H1 (cell line): ENCODE data around the gene LRRC2. TPM values are rescaled to one million over a fixed set of nuclear protein-coding genes. Genes with fewer than 3 reads are reported as not detected.
A peak's percentile ranks its signal among the peaks of the same experiment; 100 is the strongest.

ENCODE experiments used
- CTCF ChIA-PET: fragments of 300-600 bp; sonication (Branson Sonifier 250); formaldehyde crosslinking; loops from one replicate; lab custom pipeline; 2021; ENCODE audit not compliant: partially characterized antibody; lab: Charles Lee
- POLR2A ChIA-PET: fragments of 300-600 bp; sonication (Branson Sonifier 250); formaldehyde crosslinking; loops from one replicate; lab custom pipeline; 2021; ENCODE audit warnings: inconsistent platforms; ENCODE audit not compliant: partially characterized antibody; lab: Charles Lee
- DNase-seq, 2 experiments: peaks; one replicate each; pipeline versions ENCODE4 v3.0.0 to v3.0.0-alpha.2; 2010 to 2022; ENCODE audit warnings: low spot score in 2 of 2, low read depth in 1 of 2, mixed read lengths in 1 of 2
- FAIRE-seq: peaks from 2 replicates; lab custom pipeline; 2011; peaks lifted over from hg19 to GRCh38; lab: Jason Lieb, UNC
- H2AFZ ChIP-seq: 2 replicates; pipeline ENCODE4 v1.8.1; 2012; ENCODE audit warnings: low read length, inconsistent platforms
- H2AK5ac ChIP-seq: 2 replicates; pipeline ENCODE4 v1.6.1; 2013; ENCODE audit warnings: low read depth, low read length
- H2BK120ac ChIP-seq: replicated peaks from 2 replicates; pipeline ENCODE3; 2013; ENCODE audit warnings: low read depth, low read length, inconsistent platforms
- H2BK12ac ChIP-seq: 2 replicates; pipeline ENCODE4 v1.6.1; 2013; ENCODE audit warnings: low read depth, low read length
- H2BK15ac ChIP-seq: 2 replicates; pipeline ENCODE4 v1.6.1; 2013; ENCODE audit warnings: low read length
- H2BK20ac ChIP-seq: 2 replicates; pipeline ENCODE4 v1.6.1; 2013; ENCODE audit warnings: low read length
- H2BK5ac ChIP-seq: 2 replicates; pipeline ENCODE4 v1.6.1; 2013; ENCODE audit warnings: low read depth, low read length
- H3K14ac ChIP-seq: 2 replicates; pipeline ENCODE4 v1.6.1; 2013; ENCODE audit warnings: inconsistent platforms; ENCODE audit not compliant: insufficient read length
- H3K18ac ChIP-seq: 2 replicates; pipeline ENCODE4 v1.6.1; 2013; ENCODE audit warnings: low read length; ENCODE audit errors: extremely low read depth
- H3K23ac ChIP-seq: 2 replicates; pipeline ENCODE4 v1.6.1; 2013; ENCODE audit warnings: inconsistent platforms; ENCODE audit not compliant: insufficient read length
- H3K23me2 ChIP-seq: 2 replicates; pipeline ENCODE4 v1.6.1; 2013; ENCODE audit warnings: low read depth, low read length
- H3K27ac ChIP-seq: 2 replicates; pipeline ENCODE4 v1.6.1; 2011; ENCODE audit warnings: low read depth, low read length, inconsistent platforms
- H3K27me3 ChIP-seq, 4 experiments: replicated peaks in 1 of 4; 1 replicate in 1 of 4; 2 replicates in 3 of 4; pipeline versions ENCODE4 v1.6.1 to v1.8.1; 2011 to 2013; ENCODE audit warnings: low read length in 3 of 4, mild to moderate bottlenecking in 3 of 4, inconsistent platforms in 2 of 4, mixed read lengths in 2 of 4, moderate library complexity in 1 of 4; ENCODE audit not compliant: control insufficient read depth in 3 of 4, insufficient read depth in 3 of 4; ENCODE audit errors: extremely low read depth in 1 of 4
- H3K36me3 ChIP-seq, 4 experiments: 2 replicates each; pipeline versions ENCODE4 v1.6.1 to v1.8.1; 2011 to 2013; ENCODE audit warnings: mild to moderate bottlenecking in 4 of 4, low read length in 3 of 4, moderate library complexity in 2 of 4, control low read depth in 1 of 4, inconsistent platforms in 1 of 4; ENCODE audit not compliant: insufficient read depth in 4 of 4, control insufficient read depth in 2 of 4
- H3K4ac ChIP-seq: replicated peaks from 2 replicates; pipeline ENCODE3; 2013; ENCODE audit warnings: low read length, low read depth, mixed read lengths, inconsistent platforms; ENCODE audit not compliant: insufficient read length
- H3K4me1 ChIP-seq, 4 experiments: replicated peaks in 1 of 4; 1 replicate in 1 of 4; 2 replicates in 3 of 4; pipeline versions ENCODE4 v1.6.1 to v1.8.1; 2011 to 2013; ENCODE audit warnings: low read length in 3 of 4, inconsistent platforms in 2 of 4, mixed read lengths in 1 of 4; ENCODE audit not compliant: insufficient read depth in 4 of 4, control insufficient read depth in 3 of 4
- H3K4me2 ChIP-seq, 2 experiments: 2 replicates each; pipeline versions ENCODE4 v1.6.1 to v1.8.1; 2011 to 2013; ENCODE audit warnings: low read depth in 2 of 2, low read length in 2 of 2, control low read depth in 1 of 2, inconsistent platforms in 1 of 2, mild to moderate bottlenecking in 1 of 2; ENCODE audit not compliant: insufficient read depth in 1 of 2
- H3K4me3 ChIP-seq, 4 experiments: fragments of 200-600, 300-600 bp in 1 of 4; sonication (generic), shearing (Covaris generic), sonication (Bioruptor Twin) in 1 of 4; 2 replicates each; pipeline versions ENCODE4 v1.5.1 to v1.8.1; 2011 to 2016; ENCODE audit warnings: low read length in 4 of 4, low read depth in 3 of 4, control low read depth in 2 of 4, inconsistent platforms in 2 of 4, mild to moderate bottlenecking in 2 of 4, mixed read lengths in 1 of 4, moderate library complexity in 1 of 4; ENCODE audit not compliant: insufficient read depth in 2 of 4; ENCODE audit errors: extremely low read depth in 1 of 4
- H3K56ac ChIP-seq: replicated peaks from 2 replicates; pipeline ENCODE3; 2013; ENCODE audit warnings: low read depth, mild to moderate bottlenecking, mixed read lengths, low read length, inconsistent platforms; ENCODE audit not compliant: insufficient read length
- H3K79me1 ChIP-seq: 2 replicates; pipeline ENCODE4 v1.6.1; 2013; ENCODE audit warnings: low read depth, low read length, control low read depth
- H3K79me2 ChIP-seq, 2 experiments: 2 replicates each; pipeline versions ENCODE4 v1.6.1 to v1.8.1; 2012 to 2013; ENCODE audit warnings: low read length in 2 of 2, mild to moderate bottlenecking in 2 of 2, inconsistent platforms in 1 of 2; ENCODE audit not compliant: insufficient read depth in 2 of 2, control insufficient read depth in 1 of 2
- H3K9ac ChIP-seq, 4 experiments: replicated peaks in 1 of 4; 1 replicate in 1 of 4; 2 replicates in 3 of 4; pipeline versions ENCODE4 v1.6.1 to v1.8.1; 2011 to 2013; ENCODE audit warnings: low read depth in 3 of 4, low read length in 3 of 4, control low read depth in 2 of 4, mild to moderate bottlenecking in 2 of 4, moderate library complexity in 2 of 4, inconsistent platforms in 1 of 4; ENCODE audit errors: extremely low read depth in 1 of 4
- H3K9me3 ChIP-seq, 2 experiments: 2 replicates each; pipeline versions ENCODE4 v1.6.1 to v1.8.1; 2012 to 2013; ENCODE audit warnings: mild to moderate bottlenecking in 2 of 2, moderate library complexity in 2 of 2, control low read depth in 1 of 2, inconsistent platforms in 1 of 2, low read depth in 1 of 2, low read length in 1 of 2, mixed read lengths in 1 of 2; ENCODE audit not compliant: insufficient read depth in 2 of 2
- H4K20me1 ChIP-seq, 2 experiments: replicated peaks in 1 of 2; 2 replicates each; pipeline versions ENCODE3 to v1.8.1; 2011 to 2013; ENCODE audit warnings: inconsistent platforms in 2 of 2, low read length in 2 of 2, mild to moderate bottlenecking in 1 of 2; ENCODE audit not compliant: insufficient read depth in 2 of 2, control insufficient read depth in 1 of 2
- H4K5ac ChIP-seq: 2 replicates; pipeline ENCODE4 v1.6.1; 2013; ENCODE audit warnings: low read length, low read depth, mixed read lengths, inconsistent platforms; ENCODE audit not compliant: insufficient read length
- H4K8ac ChIP-seq: 2 replicates; pipeline ENCODE4 v1.8.0; 2013; ENCODE audit warnings: mild to moderate bottlenecking, moderate library complexity, low read length, inconsistent platforms; ENCODE audit not compliant: insufficient read depth; ENCODE audit errors: extremely low read depth
- H4K91ac ChIP-seq: replicated peaks from 2 replicates; pipeline ENCODE3; 2013; ENCODE audit warnings: low read length, mixed read lengths, inconsistent platforms; ENCODE audit not compliant: insufficient read length
- POLR2A ChIP-seq, 2 experiments: IDR thresholded peaks; 1 replicate in 1 of 2; 2 replicates in 1 of 2; pipeline ENCODE4 v1.6.1; 2011; ENCODE audit warnings: low read depth in 2 of 2, low read length in 2 of 2, mild to moderate bottlenecking in 2 of 2; ENCODE audit errors: control extremely low read depth in 1 of 2
- TAF7 ChIP-seq: optimal IDR thresholded peaks from 2 replicates; pipeline ENCODE3; 2011; ENCODE audit warnings: low read depth, mild to moderate bottlenecking, inconsistent platforms, low read length, moderate library complexity, borderline replicate concordance
- WGBS, 2 experiments: shearing (Covaris generic) in 1 of 2; methylation state at CpG; one replicate each; pipeline versions ENCODE4 v1.1.6 to v1.1.7; 2013 to 2015; ENCODE audit warnings: low lambda C conversion rate in 2 of 2, mixed read lengths in 2 of 2, inconsistent platforms in 1 of 2, low coverage in 1 of 2, missing lambda C conversion rate in 1 of 2; ENCODE audit not compliant: insufficient replicate concordance in 2 of 2, insufficient coverage in 1 of 2, insufficient read length in 1 of 2; ENCODE audit errors: extremely low coverage in 1 of 2, missing lambda C conversion rate in 1 of 2; 5-methylcytosine and 5-hydroxymethylcytosine counted together
- polyA plus RNA-seq, 7 experiments: library from polyadenylated mRNA; depleted of rRNA in 3 of 7; stranded (reverse) in 5 of 7; unstranded in 2 of 7; fragments of >200 nt in 5 of 7; fragments of 200-250 nt in 2 of 7; gene quantifications; 1 replicate in 5 of 7; 2 replicates in 1 of 7; 4 replicates in 1 of 7; pipeline versions ENCODE4 v1.2.1 to v1.2.3, GENCODE V29; 2011 to 2013; ENCODE audit warnings: missing spikeins in 2 of 7, mixed read lengths in 2 of 7
- total RNA-seq: library from RNA; stranded (reverse); fragmentation: NEBNext Ultra II Directional; extraction: Animal tissue kit (Norgen Biotek cat#: 25700); gene quantifications from 2 replicates; pipeline ENCODE4 v1.2.1, GENCODE V29; 2021

The LRRC2 gene
- total and polyA plus RNA-seq, 2 of the 8 experiments (the other 6 are each of a cell fraction or from before 2014, with no cell fraction given), result 1.4 to 6.4 TPM

DNA sequence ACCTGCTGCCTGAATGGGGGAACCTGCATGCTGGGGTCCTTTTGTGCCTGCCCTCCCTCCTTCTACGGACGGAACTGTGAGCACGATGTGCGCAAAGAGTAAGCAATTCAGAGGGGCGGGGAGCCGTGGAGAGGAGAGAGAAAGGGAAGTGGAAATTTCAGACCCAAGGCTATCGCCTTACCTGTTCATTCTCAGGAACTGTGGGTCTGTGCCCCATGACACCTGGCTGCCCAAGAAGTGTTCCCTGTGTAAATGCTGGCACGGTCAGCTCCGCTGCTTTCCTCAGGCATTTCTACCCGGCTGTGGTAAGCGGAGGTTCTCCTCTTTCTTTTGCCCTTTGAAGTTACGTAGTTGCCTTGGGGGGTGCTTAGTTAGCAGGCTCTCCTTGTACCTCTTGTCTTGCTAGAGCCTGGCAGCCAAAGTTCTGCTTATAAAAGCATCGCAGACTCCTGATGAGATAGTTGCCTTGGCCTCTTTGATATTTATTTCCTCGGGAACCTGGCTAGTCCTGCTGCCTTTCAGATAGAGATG, 13.7 kb upstream of the LRRC2 start:
- Histone ChIP-seq H3K79me2 (peaks cover 14 to 37% of the 10 kb centered on the region in 2 experiments), H3K27me3 (no peaks in the 10 kb centered on the region; a peak in 2 of 7 replicates), H3K9ac (peak overlapping the region in 3 of 4 experiments; percentile 31 to 87 (median 38); a peak in 5 of 7 replicates), H4K8ac (no peak overlapping the region), H3K14ac (peak overlapping the region; percentile 2), H3K79me1 (peaks cover 5% of the 10 kb centered on the region), H3K4me3 (peak overlapping the region; percentile 54 to 97 (median 76)), H2BK12ac (no peak overlapping the region), H3K9me3 (no peaks in the 10 kb centered on the region), H2BK5ac (peak overlapping the region; percentile 86), H3K23ac (no peak overlapping the region), H2BK15ac (no peak overlapping the region; the same call in 1 of the 2 replicates), H3K18ac (peak overlapping the region; percentile 95; the same call in 1 of the 2 replicates), H4K20me1 (peaks cover 6 to 11% of the 10 kb centered on the region in 2 experiments), H2AK5ac (peak overlapping the region; percentile 75; the same call in 1 of the 2 replicates), H3K4me1 (peaks cover 6 to 20% (median 14%) of the 10 kb centered on the region in 4 experiments; a peak in 5 of 7 replicates), H3K27ac (no peak overlapping the region), H4K5ac (no peak overlapping the region), H3K4ac (peak overlapping the region; percentile 10), H4K91ac (no peak overlapping the region), H2BK20ac (no peak overlapping the region), H3K36me3 (peaks cover 13 to 63% (median 43%) of the 10 kb centered on the region in 4 experiments), H3K4me2 (peak overlapping the region; percentile 86 to 95), H3K56ac (no peak overlapping the region), H2BK120ac (no peak overlapping the region), H2AFZ (no peak overlapping the region), H3K23me2 (peaks cover 22% of the 10 kb centered on the region)
- WGBS, 2 experiments, result 21% methylated on average over 14 of the region's 14 CpGs; no CpG with 5 or more reads in 1 of the 2 experiments
- DNase-seq (peak in 1 of 2 experiments; percentile 42), FAIRE-seq (no peak)
- POLR2A ChIA-PET, result interaction anchor here (0.9 to 1.9 kb wide), 7 partner anchors 11 to 90 kb away, joined by 3 to 4 read pairs (median 3); partner anchors contain the start of gene LRRC2
- CTCF ChIA-PET, result interaction anchor here (0.6 to 1.2 kb wide), 4 partner anchors 15 to 1149 kb away, joined by 3 to 5 read pairs (median 3); no protein-coding TSS in a partner anchor
- TF ChIP-seq POLR2A (IDR thresholded peaks at IDR 0.05; ENCODE audit: control extremely low read depth in 1 of 2, low read depth in 2 of 2, low read length in 2 of 2), result no peak
- peak; percentile 8 for TF ChIP-seq TAF7
